Stimulated activated CD8-positive, alpha-beta memory T cell treated with anti-CD3 and anti-CD28 coated beads, Interleukin-15, amount 100 ng/mL, for 1 hour (primary cell): Measurements from ENCODE around the gene ELFN2.

Source experiments
- DNase-seq: peaks from one replicate; pipeline ENCODE4 v3.0.0-alpha.2; 2020; ENCODE audit warnings: low read depth

ELFN2 gene

GRCh38 chr22:37384691-37385090, 42.6 kb downstream of the ELFN2 start:
- no peak for DNase-seq

DNA sequence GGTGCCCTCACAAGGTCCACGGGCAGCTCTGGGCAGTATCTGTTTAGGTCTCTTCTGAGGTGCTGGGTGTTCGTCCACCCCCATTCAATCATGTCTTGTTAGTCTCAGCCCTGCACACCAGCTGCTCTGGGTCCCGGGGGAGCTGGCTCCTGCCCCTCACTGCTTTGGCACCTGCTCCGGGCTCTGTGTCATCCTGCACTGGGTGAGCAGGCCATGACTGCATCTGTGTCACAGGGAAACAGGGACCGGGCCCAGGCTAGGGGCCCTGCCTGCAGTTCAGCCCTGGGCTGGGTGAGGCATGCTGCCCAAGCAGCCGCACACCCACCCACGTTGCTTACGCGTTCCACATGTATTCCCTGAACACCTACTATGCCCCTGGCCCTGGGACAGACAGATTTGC, 43.9 kb downstream of the ELFN2 start:
- no peak for DNase-seq

GRCh38 chr22:37381489-37381888, 45.8 kb downstream of the ELFN2 start:
- no peak for DNase-seq

DNA sequence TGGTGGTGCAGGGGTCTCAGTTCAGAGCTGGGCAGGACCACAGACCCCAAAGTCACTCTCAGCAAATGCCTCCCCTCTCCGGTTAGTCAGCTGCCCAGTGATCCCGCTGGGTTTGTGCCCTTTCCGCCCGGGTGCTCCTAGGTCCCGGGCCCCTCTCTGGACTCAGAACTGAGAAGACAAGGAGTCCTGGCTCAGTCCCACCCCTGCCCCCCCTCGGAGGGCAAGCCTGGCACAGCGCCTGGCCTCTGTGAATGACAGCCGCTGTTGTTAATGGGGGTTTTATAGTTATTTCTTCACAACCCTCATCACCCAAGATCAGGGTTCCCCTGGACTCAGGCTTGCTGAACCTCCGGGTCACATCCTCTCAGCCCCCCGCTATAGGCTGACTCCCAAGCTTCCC, 47.6 kb downstream of the ELFN2 start:
- DNase-seq = no peak

DNA sequence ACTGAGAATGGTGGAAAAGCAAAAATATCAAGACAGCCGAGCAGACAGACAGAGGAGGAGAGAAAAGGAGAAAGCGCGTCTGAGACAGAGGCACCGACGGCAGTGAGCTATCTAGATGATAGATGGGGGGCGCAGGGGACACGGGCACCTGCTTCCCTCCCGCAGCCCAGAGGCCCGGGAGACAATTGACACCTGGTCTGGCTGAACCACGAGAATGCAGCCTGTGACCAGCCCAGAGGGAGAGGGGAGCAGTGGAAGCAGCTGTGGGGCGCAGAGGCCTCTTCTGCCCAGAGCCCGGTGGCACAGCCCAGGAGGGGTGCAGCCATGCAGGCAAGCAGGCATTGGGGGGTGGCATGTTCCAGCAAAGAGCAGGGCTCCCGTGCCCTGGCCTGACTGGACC, 48.2 kb downstream of the ELFN2 start:
- no peak for DNase-seq

DNA sequence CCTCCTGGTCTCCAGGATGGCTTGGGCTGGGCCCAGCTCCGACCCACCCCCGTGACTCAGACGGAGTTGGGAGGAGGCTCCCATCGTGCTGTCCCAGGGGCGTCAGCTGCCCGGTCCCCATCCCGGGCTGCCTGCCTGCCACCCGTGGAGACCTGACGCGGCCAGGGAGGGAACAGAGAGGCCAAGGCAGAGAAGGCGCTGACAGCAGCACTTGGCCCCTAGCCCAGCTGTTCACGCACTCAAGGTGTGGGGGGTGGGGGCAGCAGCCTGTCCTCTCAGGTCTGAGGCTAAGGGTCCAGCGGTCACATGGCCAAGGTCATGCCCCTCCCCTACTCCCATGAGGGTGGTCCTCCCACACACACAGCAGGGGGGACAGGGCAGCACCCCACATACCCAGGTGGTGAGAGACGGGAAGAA, 48.6 kb downstream of the ELFN2 start:
- no peak for DNase-seq

DNA sequence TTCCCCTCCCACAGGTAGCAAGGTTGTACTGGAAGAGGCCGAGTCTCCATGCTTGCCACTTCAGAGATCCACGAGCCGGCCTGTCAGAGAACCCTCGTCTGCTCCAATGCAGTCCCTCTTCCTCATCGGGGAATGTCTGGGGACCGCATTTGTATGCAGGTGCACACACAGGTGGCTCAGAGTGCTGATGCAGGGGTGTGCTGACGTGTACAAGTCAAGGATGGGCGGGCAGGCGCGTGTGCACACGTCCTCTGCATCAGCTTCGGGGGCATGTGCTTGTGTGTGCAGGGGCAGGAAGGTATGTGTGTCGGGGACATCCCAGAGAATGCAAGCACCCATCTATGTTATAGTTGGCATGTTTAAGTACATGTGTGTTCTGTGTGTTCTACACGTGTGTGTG, 49.4 kb downstream of the ELFN2 start:
- DNase-seq = no peak

DNA sequence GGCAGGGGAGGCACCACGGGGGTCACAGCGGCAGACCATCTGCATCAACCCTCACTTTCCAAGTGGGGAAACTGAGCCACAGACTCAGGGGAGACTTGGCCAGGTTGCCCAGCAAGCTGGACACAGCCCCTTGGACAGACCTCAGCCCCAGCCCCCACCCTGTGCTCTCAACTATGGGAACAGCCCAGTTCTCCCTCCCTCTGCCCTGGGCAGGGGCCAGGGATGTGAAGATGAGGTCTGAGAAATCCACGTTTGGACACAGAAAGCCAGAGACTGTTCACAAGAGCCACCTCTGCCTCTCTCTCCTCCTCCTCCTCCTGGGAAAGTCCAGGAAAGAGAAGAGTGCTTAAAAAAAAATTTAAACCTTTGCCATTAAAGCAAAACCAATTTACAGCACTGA, 50.1 kb downstream of the ELFN2 start:
- no peak for DNase-seq

GRCh38 chr22:37376643-37377042, 50.6 kb downstream of the ELFN2 start:
- DNase-seq = no peak

DNA sequence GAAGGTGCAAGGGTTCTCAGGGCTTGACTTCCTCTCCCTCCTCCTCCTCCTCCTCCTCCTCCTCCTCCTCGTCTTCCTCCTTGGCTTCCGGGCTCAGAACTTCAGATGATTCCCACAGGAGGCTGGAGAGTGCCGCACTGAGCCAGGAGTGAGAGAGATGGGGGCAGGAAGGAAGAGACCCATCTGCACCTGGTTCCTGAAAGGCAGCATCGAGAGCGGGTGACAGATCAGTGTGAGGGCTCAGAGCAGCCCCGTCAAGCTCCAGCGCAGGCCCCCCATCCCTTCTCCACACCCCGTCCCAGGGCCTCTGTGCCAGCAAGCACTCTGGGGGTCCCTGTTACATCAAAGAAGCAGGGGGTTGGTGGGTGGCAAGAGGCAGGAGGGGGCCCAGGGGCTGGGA, 51.5 kb downstream of the ELFN2 start:
- no peak for DNase-seq

- DNase-seq = no peak
Measured at GRCh38 chr22:37374571-37374970, 52.7 kb downstream of the ELFN2 start.

- DNase-seq = no peak
Measured at GRCh38 chr22:37373451-37373850, 53.8 kb downstream of the ELFN2 start.

- no peak for DNase-seq
Measured at GRCh38 chr22:37371911-37372310, 55.4 kb downstream of the ELFN2 start.

DNA sequence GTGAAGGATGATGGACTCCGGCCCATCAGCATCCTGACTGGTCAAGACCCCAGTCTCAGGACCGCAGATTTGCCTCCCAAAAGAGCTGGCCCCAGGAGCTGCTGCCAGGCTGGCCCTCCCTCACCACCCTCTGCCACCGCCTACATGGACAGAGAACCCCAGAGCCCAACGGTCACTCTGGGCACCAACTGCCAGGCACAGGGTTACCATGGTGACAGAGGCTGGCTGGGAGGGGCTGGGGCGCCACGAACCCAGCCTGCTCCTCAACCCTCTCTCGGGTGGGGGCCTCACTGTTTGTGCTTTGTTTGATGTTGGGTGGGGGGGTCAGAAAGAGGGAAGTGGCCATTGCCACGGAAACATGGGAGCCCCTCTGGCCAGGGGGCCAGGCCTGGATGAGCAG, 55.8 kb downstream of the ELFN2 start:
- no peak for DNase-seq

GRCh38 chr22:37370306-37370979, 56.8 kb downstream of the ELFN2 start:
- DNase-seq = no peak

DNA sequence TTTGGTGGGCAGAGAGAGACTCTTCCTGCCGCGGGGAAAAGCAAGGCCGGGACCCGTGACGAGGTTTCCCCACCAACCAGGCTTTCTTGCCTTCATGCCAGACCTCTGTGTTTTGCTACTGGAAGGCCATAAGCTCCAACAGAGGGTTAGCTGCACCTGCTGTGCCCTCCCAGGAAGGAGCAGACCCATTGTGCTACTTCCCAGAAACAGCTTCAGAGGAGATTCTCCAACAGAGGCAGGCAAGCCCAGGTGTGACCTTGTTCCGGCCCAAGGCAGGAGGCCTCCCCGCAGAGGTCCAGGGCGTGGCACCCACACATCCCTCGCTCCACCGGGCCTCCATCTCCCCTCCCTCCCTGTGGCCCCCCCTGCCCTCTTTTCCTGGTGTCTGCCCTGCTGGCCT, 57.8 kb downstream of the ELFN2 start:
- no peak for DNase-seq

- no peak for DNase-seq
Measured at GRCh38 chr22:37368058-37368457, 59.2 kb downstream of the ELFN2 start.

DNA sequence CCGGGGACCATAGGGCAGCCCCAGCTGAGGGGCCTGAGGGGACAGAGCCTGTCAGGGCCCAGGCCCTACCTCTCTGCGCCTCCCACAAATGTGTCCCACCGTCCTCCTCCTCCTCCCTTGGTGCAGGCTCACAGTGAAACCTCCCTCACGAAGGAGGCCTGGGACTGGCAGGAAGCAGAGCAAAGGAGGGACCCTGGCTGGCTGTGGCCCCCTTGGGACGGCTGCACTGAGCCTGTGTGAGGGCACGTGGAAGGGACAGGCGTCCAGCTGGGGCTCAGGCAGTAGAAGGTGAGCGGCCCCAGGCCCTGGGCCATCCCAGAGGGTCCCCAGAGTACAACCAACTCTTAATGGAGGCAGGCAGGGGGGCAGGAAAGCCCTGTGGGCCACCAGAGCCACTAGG, 60.7 kb downstream of the ELFN2 start:
- DNase-seq = no peak

GRCh38 chr22:37365950-37366349, 61.3 kb downstream of the ELFN2 start:
- no peak for DNase-seq

DNA sequence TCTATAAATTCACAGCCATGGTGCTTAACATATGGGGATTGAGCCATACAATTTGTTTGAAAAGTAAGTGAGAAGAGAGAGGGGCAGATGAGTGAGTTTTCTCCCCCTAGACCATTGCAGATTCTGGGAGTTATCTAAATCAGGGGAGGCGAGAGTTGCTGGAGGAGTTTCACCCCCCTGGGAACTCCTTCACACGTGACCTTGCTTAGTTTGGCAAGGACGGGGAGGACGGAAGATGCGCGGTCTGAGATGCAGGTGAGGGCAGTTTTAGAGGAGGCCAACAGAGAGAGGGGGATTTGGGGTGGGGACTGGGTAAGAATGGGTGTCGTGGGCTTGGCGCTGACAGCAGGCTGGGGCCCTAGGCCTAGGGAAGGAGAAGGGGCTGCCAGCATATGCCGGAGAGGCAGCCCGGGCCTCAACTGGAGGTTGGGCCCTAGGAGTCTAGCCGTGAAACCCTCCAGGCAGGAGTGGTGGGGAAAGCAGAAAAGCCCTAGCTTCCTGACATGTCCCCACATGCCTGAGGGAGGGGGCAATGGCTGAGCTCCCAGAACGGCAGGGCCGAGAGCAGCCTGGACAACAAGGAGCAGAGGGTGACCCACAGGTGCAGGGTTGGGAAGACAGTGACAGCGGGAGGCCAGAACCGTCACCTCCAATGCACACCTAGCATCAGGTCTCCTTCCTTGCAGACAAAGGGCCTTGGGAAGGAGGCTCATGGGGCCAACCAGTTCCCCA, 63.9 kb downstream of the ELFN2 start:
- no peak for DNase-seq

GRCh38 chr22:37362621-37363020, 64.7 kb downstream of the ELFN2 start:
- no peak for DNase-seq

GRCh38 chr22:37358917-37359316, 68.4 kb downstream of the ELFN2 start:
- no peak for DNase-seq

GRCh38 chr22:37358386-37358785, 68.9 kb downstream of the ELFN2 start:
- DNase-seq = no peak
